ENCODE results near the gene DRC1. TPM values are rescaled to one million over a fixed set of nuclear protein-coding genes. Genes with fewer than 3 reads are reported as not detected.
A peak's percentile ranks its signal among the peaks of the same experiment; 100 is the strongest.

Gene DRC1
- total and polyA plus RNA-seq, 2 of the 13 experiments (the other 11 are each of a cell fraction or from before 2014, with no cell fraction given), result 0.07 TPM; not detected in 1

GRCh38 chr2:26469092-26469710 lies 67.5 kb downstream of the DRC1 start (continued):
- TF ChIP-seq HMGXB4 (CRISPR knock-in tag; IDR thresholded peaks at IDR 0.05; ENCODE audit: borderline replicate concordance in 1 of 2, low read depth in 1 of 2), result peak in 1 of 2 experiments; percentile 30; a peak in 1 of 4 replicates
- no peak for TF ChIP-seq ASH2L (IDR thresholded peaks at IDR 0.05; ENCODE audit: insufficient read length, low read depth, low read length)
- no peak for TF ChIP-seq HNRNPK (IDR thresholded peaks at IDR 0.05; ENCODE audit: low read depth, low read length, poor library complexity, severe bottlenecking)
- no peak for TF ChIP-seq ISX (CRISPR knock-in tag; conservative IDR thresholded peaks at IDR 0.05)
- no peak for TF ChIP-seq DDIT3 (CRISPR knock-in tag; IDR thresholded peaks at IDR 0.05)
- TF ChIP-seq PHF21A (CRISPR knock-in tag; IDR thresholded peaks at IDR 0.05), result no peak
- no peak for TF ChIP-seq FOXA1 (IDR thresholded peaks at IDR 0.05)
- no peak for TF ChIP-seq FOXA1 (CRISPR knock-in tag; IDR thresholded peaks at IDR 0.05)
- TF ChIP-seq, protein P1, sequence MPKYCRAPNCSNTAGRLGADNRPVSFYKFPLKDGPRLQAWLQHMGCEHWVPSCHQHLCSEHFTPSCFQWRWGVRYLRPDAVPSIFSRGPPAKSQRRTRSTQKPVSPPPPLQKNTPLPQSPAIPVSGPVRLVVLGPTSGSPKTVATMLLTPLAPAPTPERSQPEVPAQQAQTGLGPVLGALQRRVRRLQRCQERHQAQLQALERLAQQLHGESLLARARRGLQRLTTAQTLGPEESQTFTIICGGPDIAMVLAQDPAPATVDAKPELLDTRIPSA (CRISPR knock-in tag; IDR thresholded peaks at IDR 0.05; ENCODE audit: borderline replicate concordance), result no peak
- TF ChIP-seq ZNF317 (CRISPR knock-in tag; IDR thresholded peaks at IDR 0.05), result no peak
- TF ChIP-seq, protein P2, sequence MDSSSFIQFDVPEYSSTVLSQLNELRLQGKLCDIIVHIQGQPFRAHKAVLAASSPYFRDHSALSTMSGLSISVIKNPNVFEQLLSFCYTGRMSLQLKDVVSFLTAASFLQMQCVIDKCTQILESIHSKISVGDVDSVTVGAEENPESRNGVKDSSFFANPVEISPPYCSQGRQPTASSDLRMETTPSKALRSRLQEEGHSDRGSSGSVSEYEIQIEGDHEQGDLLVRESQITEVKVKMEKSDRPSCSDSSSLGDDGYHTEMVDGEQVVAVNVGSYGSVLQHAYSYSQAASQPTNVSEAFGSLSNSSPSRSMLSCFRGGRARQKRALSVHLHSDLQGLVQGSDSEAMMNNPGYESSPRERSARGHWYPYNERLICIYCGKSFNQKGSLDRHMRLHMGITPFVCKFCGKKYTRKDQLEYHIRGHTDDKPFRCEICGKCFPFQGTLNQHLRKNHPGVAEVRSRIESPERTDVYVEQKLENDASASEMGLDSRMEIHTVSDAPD (CRISPR knock-in tag; IDR thresholded peaks at IDR 0.05), result no peak
- TF ChIP-seq ZNF484 (CRISPR knock-in tag; IDR thresholded peaks at IDR 0.05; ENCODE audit: borderline replicate concordance, low read depth), result no peak
- no peak for TF ChIP-seq ARHGAP35 (CRISPR knock-in tag; IDR thresholded peaks at IDR 0.05; ENCODE audit: borderline replicate concordance)
- 0 out of 2 replicates have a peak, but pooled peaks have one; percentile 27 for TF ChIP-seq ZNF451 (CRISPR knock-in tag; IDR thresholded peaks at IDR 0.05)
- TF ChIP-seq, protein P3, sequence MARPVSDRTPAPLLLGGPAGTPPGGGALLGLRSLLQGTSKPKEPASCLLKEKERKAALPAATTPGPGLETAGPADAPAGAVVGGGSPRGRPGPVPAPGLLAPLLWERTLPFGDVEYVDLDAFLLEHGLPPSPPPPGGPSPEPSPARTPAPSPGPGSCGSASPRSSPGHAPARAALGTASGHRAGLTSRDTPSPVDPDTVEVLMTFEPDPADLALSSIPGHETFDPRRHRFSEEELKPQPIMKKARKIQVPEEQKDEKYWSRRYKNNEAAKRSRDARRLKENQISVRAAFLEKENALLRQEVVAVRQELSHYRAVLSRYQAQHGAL (CRISPR knock-in tag; IDR thresholded peaks at IDR 0.05; ENCODE audit: not compliant biosample characterization), result no peak
- TF ChIP-seq, protein P4, sequence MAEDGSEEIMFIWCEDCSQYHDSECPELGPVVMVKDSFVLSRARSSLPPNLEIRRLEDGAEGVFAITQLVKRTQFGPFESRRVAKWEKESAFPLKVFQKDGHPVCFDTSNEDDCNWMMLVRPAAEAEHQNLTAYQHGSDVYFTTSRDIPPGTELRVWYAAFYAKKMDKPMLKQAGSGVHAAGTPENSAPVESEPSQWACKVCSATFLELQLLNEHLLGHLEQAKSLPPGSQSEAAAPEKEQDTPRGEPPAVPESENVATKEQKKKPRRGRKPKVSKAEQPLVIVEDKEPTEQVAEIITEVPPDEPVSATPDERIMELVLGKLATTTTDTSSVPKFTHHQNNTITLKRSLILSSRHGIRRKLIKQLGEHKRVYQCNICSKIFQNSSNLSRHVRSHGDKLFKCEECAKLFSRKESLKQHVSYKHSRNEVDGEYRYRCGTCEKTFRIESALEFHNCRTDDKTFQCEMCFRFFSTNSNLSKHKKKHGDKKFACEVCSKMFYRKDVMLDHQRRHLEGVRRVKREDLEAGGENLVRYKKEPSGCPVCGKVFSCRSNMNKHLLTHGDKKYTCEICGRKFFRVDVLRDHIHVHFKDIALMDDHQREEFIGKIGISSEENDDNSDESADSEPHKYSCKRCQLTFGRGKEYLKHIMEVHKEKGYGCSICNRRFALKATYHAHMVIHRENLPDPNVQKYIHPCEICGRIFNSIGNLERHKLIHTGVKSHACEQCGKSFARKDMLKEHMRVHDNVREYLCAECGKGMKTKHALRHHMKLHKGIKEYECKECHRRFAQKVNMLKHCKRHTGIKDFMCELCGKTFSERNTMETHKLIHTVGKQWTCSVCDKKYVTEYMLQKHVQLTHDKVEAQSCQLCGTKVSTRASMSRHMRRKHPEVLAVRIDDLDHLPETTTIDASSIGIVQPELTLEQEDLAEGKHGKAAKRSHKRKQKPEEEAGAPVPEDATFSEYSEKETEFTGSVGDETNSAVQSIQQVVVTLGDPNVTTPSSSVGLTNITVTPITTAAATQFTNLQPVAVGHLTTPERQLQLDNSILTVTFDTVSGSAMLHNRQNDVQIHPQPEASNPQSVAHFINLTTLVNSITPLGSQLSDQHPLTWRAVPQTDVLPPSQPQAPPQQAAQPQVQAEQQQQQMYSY (CRISPR knock-in tag; IDR thresholded peaks at IDR 0.05), result no peak
- TF ChIP-seq CENPX (CRISPR knock-in tag; IDR thresholded peaks at IDR 0.05), result no peak
- no peak for TF ChIP-seq HDAC2 (CRISPR knock-in tag; IDR thresholded peaks at IDR 0.05)
- no peak for TF ChIP-seq PHF8 (CRISPR knock-in tag; IDR thresholded peaks at IDR 0.05)
- no peak for TF ChIP-seq TCF12 (IDR thresholded peaks at IDR 0.05)
- TF ChIP-seq TCF12 (CRISPR knock-in tag; IDR thresholded peaks at IDR 0.05), result no peak
